Ovary (tissue), 3 donors: Measurements from ENCODE around the gene MORF4L1.

Experiments used
- EP300 ChIP-seq: sonication (generic); formaldehyde crosslinking; IDR thresholded peaks from one replicate; pipeline ENCODE4 v1.6.1; 2017; ENCODE audit warnings: antibody characterized with exemption
- POLR2A ChIP-seq: fragments of 450-650 bp; IDR thresholded peaks from one replicate; pipeline ENCODE4 v1.6.1; 2017; ENCODE audit warnings: antibody characterized with exemption, mild to moderate bottlenecking, moderate library complexity
- TF ChIP-seq, protein P1 (sequence below), 3 donors: fragments of 450-650 bp in 2 of 3; fragments of 200-600 bp in 1 of 3; IDR thresholded peaks; one replicate each; pipeline versions ENCODE4 v1.5.1 to v1.8.0; 2016 to 2022; ENCODE audit warnings: antibody characterized with exemption in 3 of 3, mild to moderate bottlenecking in 1 of 3
- donor health status: DM: no; HTN: no; CAD: no.

- TF ChIP-seq, protein P1, sequence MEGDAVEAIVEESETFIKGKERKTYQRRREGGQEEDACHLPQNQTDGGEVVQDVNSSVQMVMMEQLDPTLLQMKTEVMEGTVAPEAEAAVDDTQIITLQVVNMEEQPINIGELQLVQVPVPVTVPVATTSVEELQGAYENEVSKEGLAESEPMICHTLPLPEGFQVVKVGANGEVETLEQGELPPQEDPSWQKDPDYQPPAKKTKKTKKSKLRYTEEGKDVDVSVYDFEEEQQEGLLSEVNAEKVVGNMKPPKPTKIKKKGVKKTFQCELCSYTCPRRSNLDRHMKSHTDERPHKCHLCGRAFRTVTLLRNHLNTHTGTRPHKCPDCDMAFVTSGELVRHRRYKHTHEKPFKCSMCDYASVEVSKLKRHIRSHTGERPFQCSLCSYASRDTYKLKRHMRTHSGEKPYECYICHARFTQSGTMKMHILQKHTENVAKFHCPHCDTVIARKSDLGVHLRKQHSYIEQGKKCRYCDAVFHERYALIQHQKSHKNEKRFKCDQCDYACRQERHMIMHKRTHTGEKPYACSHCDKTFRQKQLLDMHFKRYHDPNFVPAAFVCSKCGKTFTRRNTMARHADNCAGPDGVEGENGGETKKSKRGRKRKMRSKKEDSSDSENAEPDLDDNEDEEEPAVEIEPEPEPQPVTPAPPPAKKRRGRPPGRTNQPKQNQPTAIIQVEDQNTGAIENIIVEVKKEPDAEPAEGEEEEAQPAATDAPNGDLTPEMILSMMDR (IDR thresholded peaks at IDR 0.05), result no peak
- TF ChIP-seq POLR2A (no peak), EP300 (no peak)
These were observed 36.4 kb upstream of the MORF4L1 start for GRCh38 chr15:78836333-78836732.
